CD4-positive, alpha-beta memory T cell (primary cell): ENCODE data around the gene NR2F2. TPM values are rescaled to one million over a fixed set of nuclear protein-coding genes. Genes with fewer than 3 reads are reported as not detected.

Experiments
- CTCF ChIA-PET: fragments of 350-600 bp; sonication (Branson Sonifier 250); formaldehyde crosslinking; loops from one replicate; lab custom pipeline; 2021; ENCODE audit warnings: inconsistent platforms; ENCODE audit not compliant: partially characterized antibody; lab: Charles Lee
- POLR2A ChIA-PET: fragments of 350-600 bp; sonication (Branson Sonifier 250); formaldehyde crosslinking; loops from one replicate; lab custom pipeline; 2021; ENCODE audit not compliant: partially characterized antibody; lab: Charles Lee
- DNase-seq, 5 donors: peaks; one replicate each; pipeline versions ENCODE4 v3.0.0 to v3.0.0-alpha.2; 2020 to 2022; ENCODE audit warnings: mixed read lengths in 1 of 5
- H3K27ac ChIP-seq: one replicate; pipeline ENCODE4 v1.7.0; 2013; ENCODE audit warnings: low read depth, low read length
- H3K27me3 ChIP-seq: 2 replicates; pipeline ENCODE4 v1.7.0; 2013; ENCODE audit warnings: mild to moderate bottlenecking, low read length, moderate library complexity; ENCODE audit not compliant: insufficient read depth
- H3K36me3 ChIP-seq: 2 replicates; pipeline ENCODE4 v1.7.0; 2013; ENCODE audit warnings: mild to moderate bottlenecking, low read length, moderate library complexity; ENCODE audit not compliant: insufficient read depth
- H3K4me1 ChIP-seq: 2 replicates; pipeline ENCODE4 v1.7.0; 2013; ENCODE audit warnings: mild to moderate bottlenecking, low read length, moderate library complexity; ENCODE audit not compliant: insufficient read depth
- H3K4me3 ChIP-seq, 2 donors: one replicate each; pipeline ENCODE4 v1.7.0; 2013; ENCODE audit warnings: low read length in 2 of 2, mild to moderate bottlenecking in 1 of 2
- H3K9me3 ChIP-seq, 2 donors: one replicate each; pipeline ENCODE4 v1.7.0; 2013; ENCODE audit warnings: low read length in 2 of 2, control low read depth in 1 of 2; ENCODE audit not compliant: control insufficient read depth in 1 of 2
- H3K27ac Mint-ChIP-seq, 7 donors: one replicate each; pipeline ENCODE4 v1.8.0; 2020 to 2021; ENCODE audit warnings: mixed read lengths in 7 of 7, mild to moderate bottlenecking in 6 of 7, inconsistent platforms in 3 of 7, moderate library complexity in 3 of 7
- H3K27me3 Mint-ChIP-seq, 2 donors: one replicate each; pipeline ENCODE4 v1.8.0; 2020 to 2021; ENCODE audit warnings: mixed read lengths in 2 of 2
- H3K36me3 Mint-ChIP-seq, 2 donors: one replicate each; pipeline ENCODE4 v1.8.0; 2020 to 2021; ENCODE audit warnings: mixed read lengths in 2 of 2, inconsistent platforms in 1 of 2, mild to moderate bottlenecking in 1 of 2
- H3K4me1 Mint-ChIP-seq, 4 donors: one replicate each; pipeline ENCODE4 v1.8.0; 2020 to 2021; ENCODE audit warnings: mixed read lengths in 4 of 4, mild to moderate bottlenecking in 1 of 4
- H3K4me3 Mint-ChIP-seq, 8 donors: one replicate each; pipeline ENCODE4 v1.8.0; 2020 to 2021; ENCODE audit warnings: mixed read lengths in 8 of 8, mild to moderate bottlenecking in 7 of 8, moderate library complexity in 6 of 8, inconsistent platforms in 3 of 8
- H3K9me3 Mint-ChIP-seq, 8 donors: one replicate each; pipeline ENCODE4 v1.8.0; 2020 to 2021; ENCODE audit warnings: mixed read lengths in 8 of 8, mild to moderate bottlenecking in 5 of 8, inconsistent platforms in 3 of 8, moderate library complexity in 1 of 8
- intact Hi-C: fragments of 100-400 bp; cut with micrococcal nuclease; formaldehyde crosslinking; loops from one replicate; pipeline ENCODE4 v1.15.1; 2023
- polyA plus RNA-seq, 2 donors: library from polyadenylated mRNA; unstranded; fragments of 300-500 nt; fragmentation: Illumina TruSeq; gene quantifications; one replicate each; pipeline ENCODE4 v1.2.3, GENCODE V29; 2021
- total RNA-seq, 2 experiments: library from RNA; stranded (reverse); gene quantifications; one replicate each; pipeline ENCODE4 v1.2.3, GENCODE V29; 2021

NR2F2 gene
- total and polyA plus RNA-seq, 4 experiments from 2014 or later: not detected

DNA sequence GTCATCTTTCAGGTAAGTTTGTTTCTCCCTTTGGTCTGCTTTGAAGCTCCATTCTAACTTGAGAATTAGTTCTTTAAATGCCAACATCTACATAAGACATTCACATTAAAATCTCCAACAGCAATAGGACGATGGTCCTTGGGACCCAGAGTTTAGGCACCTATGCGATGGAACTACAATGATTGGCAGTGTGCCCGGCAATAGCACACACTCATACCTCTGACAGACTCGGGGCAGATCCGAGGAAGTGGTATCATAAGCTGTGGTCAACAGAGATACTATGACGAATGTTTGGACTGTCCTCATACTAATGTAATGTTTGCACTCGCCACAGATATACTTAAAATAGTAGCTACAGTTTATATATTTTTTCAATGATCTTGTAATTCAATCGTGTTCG lies 34.2 kb upstream of the NR2F2 start:
- ChIA-PET POLR2A (no interaction called here), CTCF (interaction anchor here (0.7 kb wide), 1 partner anchor 51 kb away, joined by 4 read pairs; no protein-coding TSS in a partner anchor)
- H3K27ac Mint-ChIP-seq: no peak overlapping the region
- Histone ChIP-seq H3K9me3 (no peaks in the 10 kb centered on the region), H3K36me3 (no peaks in the 10 kb centered on the region), H3K27ac (no peak overlapping the region), H3K27me3 (no peaks in the 10 kb centered on the region), H3K4me3 (no peak overlapping the region), H3K4me1 (no peaks in the 10 kb centered on the region)
- DNase-seq: no peak
- H3K27me3 Mint-ChIP-seq: peaks cover 0 to 2% of the 10 kb centered on the region in 2 donors
- no peaks in the 10 kb centered on the region for H3K4me1 Mint-ChIP-seq
- intact Hi-C loops: no loop called here
- no peaks in the 10 kb centered on the region for H3K36me3 Mint-ChIP-seq
- peaks cover 3 to 15% (median 12%) of the 10 kb centered on the region in 8 donors for H3K9me3 Mint-ChIP-seq
- no peak overlapping the region for H3K4me3 Mint-ChIP-seq

DNA sequence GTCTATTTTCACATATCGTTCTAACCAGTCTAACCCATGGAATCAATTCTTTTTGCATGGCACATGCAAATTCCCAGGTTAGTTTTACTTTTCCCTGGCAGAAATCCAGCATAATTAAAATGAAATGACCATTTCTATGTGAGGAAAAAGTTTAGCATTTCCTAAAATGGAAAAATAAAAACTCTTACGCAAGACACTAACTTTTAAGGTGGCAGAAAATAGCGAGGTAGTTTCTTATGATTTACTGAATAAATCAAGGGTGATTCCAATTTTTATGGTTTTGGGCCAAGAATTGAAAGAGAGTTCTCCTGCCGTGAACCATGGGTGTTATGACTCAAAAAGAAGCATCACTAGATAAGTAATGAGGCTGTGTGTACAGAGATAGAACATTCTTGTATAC lies 32.7 kb upstream of the NR2F2 start:
- Histone ChIP-seq H3K4me3 (no peak overlapping the region), H3K4me1 (no peaks in the 10 kb centered on the region), H3K27ac (no peak overlapping the region), H3K27me3 (no peaks in the 10 kb centered on the region), H3K36me3 (no peaks in the 10 kb centered on the region), H3K9me3 (no peaks in the 10 kb centered on the region)
- H3K4me1 Mint-ChIP-seq: no peaks in the 10 kb centered on the region
- H3K27me3 Mint-ChIP-seq: no peaks in the 10 kb centered on the region
- intact Hi-C loops: no loop called here
- H3K4me3 Mint-ChIP-seq: no peak overlapping the region
- H3K36me3 Mint-ChIP-seq: no peaks in the 10 kb centered on the region
- H3K27ac Mint-ChIP-seq: no peak overlapping the region
- peaks cover 6 to 16% (median 11%) of the 10 kb centered on the region in 8 donors for H3K9me3 Mint-ChIP-seq
- POLR2A ChIA-PET: no interaction called here
- CTCF ChIA-PET: no interaction called here
- no peak for DNase-seq

DNA sequence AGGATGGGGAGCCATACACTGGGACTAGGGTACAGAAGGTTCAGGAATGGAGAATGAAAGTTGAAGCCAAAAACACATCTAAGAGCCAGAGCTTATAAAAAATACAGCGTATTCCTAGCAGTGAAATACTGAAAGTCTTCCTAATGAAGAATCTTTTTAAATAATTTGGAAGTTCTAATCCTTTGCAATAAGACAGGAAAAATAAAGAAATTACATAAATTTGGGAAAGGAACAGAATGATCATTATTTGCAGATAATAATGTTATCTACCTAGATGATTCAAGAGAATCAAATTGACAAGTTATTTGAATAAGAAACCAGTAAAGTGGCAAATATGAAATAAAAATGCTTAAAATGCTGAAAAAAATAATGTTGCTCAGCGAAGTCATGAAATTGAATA lies 32.3 kb upstream of the NR2F2 start:
- Histone ChIP-seq H3K4me1 (no peaks in the 10 kb centered on the region), H3K27ac (no peak overlapping the region), H3K36me3 (no peaks in the 10 kb centered on the region), H3K4me3 (no peak overlapping the region), H3K9me3 (no peaks in the 10 kb centered on the region), H3K27me3 (no peaks in the 10 kb centered on the region)
- H3K4me3 Mint-ChIP-seq: no peak overlapping the region
- POLR2A ChIA-PET: no interaction called here
- no peaks in the 10 kb centered on the region for H3K4me1 Mint-ChIP-seq
- intact Hi-C loops: no loop called here
- H3K27ac Mint-ChIP-seq: no peak overlapping the region
- DNase-seq: no peak
- H3K27me3 Mint-ChIP-seq: no peaks in the 10 kb centered on the region
- H3K36me3 Mint-ChIP-seq: no peaks in the 10 kb centered on the region
- CTCF ChIA-PET: no interaction called here
- peaks cover 6 to 16% (median 10%) of the 10 kb centered on the region in 8 donors for H3K9me3 Mint-ChIP-seq

DNA sequence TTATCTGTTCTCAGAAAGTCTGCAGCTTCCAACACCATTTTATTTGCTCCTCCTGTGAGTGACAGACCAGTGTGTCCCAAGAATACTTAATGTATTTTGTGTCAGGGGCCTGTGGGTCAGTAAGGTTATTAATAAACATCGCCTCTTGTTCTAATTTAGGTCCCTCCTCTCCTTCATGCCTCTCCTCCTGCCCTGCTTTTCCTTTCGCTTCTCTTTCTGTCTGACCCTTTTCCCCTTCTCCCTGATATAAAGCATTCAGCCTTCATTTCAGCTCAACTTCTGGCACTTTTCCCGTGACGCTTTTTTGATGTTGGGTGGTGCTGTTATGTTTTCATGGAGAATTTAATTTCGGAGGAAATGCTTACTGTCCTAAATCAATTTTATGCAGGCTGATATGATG lies 29.7 kb upstream of the NR2F2 start:
- H3K4me3 ChIP-seq: no peak overlapping the region
- no peak overlapping the region for H3K4me3 Mint-ChIP-seq
- no peak overlapping the region for H3K27ac Mint-ChIP-seq
- ChIA-PET POLR2A (no interaction called here), CTCF (no interaction called here)
- H3K27me3 Mint-ChIP-seq: no peaks in the 10 kb centered on the region
- no peaks in the 10 kb centered on the region for H3K36me3 Mint-ChIP-seq
- no peak for DNase-seq
- no peaks in the 10 kb centered on the region for H3K36me3 ChIP-seq
- H3K4me1 ChIP-seq: no peaks in the 10 kb centered on the region
- H3K9me3 Mint-ChIP-seq: peaks cover 4 to 14% (median 11%) of the 10 kb centered on the region in 8 donors
- no peaks in the 10 kb centered on the region for H3K4me1 Mint-ChIP-seq
- H3K9me3 ChIP-seq: no peaks in the 10 kb centered on the region
- H3K27me3 ChIP-seq: no peaks in the 10 kb centered on the region
- no peak overlapping the region for H3K27ac ChIP-seq
- intact Hi-C loops: no loop called here

DNA sequence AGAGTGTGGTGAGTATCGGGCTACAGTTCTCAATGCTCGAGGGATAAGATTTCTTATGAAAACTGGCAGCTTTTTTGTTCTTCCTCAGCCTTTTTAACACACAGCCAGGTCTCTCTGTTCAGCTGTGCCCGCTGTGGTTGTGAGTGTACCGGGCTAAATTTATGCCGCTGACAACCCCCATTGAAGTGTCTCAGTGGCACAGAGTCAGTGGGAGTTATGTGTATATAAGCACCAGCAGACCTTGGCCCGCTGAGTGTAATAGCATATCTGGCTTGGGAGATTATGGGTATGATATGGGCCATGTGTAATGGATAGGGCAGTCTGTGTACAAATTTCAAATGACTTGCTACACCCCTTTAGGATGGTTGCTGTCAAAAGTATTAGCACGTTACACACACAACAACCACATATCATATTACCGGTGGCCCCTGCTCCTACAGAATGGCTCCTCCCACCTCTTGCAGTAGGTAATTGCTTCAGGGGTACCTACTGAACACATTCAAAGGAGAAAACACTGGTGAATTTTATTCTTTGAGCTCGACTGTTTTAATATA lies 26.9 kb upstream of the NR2F2 start:
- Histone ChIP-seq H3K4me3 (no peak overlapping the region), H3K27ac (no peak overlapping the region), H3K4me1 (no peaks in the 10 kb centered on the region), H3K27me3 (no peaks in the 10 kb centered on the region), H3K9me3 (no peaks in the 10 kb centered on the region), H3K36me3 (no peaks in the 10 kb centered on the region)
- no peaks in the 10 kb centered on the region for H3K4me1 Mint-ChIP-seq
- no peaks in the 10 kb centered on the region for H3K36me3 Mint-ChIP-seq
- H3K27me3 Mint-ChIP-seq: no peaks in the 10 kb centered on the region
- no peak overlapping the region for H3K4me3 Mint-ChIP-seq
- CTCF ChIA-PET: no interaction called here
- intact Hi-C loops: no loop called here
- peaks cover 0 to 8% (median 5%) of the 10 kb centered on the region in 8 donors for H3K9me3 Mint-ChIP-seq
- no peak for DNase-seq
- POLR2A ChIA-PET: no interaction called here
- H3K27ac Mint-ChIP-seq: no peak overlapping the region

DNA sequence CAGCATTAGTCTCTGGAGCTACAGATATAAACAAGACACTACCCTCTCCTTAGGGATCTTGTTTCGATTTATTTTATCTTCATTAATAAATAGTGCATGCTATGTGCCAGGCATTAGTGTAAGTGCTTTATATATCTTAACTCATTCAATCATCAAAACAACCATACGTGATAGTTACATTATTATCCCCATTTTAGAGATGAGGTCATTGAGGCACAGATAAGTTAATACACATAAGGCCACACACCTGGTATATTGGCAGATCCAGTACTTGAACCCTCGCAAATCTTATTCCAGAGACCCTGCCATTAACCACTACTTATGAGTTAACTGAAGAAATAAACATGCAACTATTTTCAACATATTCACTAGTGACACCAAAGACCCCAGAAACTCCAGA lies 25.7 kb upstream of the NR2F2 start:
- H3K27me3 Mint-ChIP-seq: peaks cover 0 to 1% of the 10 kb centered on the region in 2 donors
- ChIA-PET POLR2A (no interaction called here), CTCF (no interaction called here)
- DNase-seq: no peak
- H3K27ac Mint-ChIP-seq: no peak overlapping the region
- no peak overlapping the region for H3K4me3 Mint-ChIP-seq
- no peaks in the 10 kb centered on the region for H3K4me1 ChIP-seq
- H3K4me1 Mint-ChIP-seq: no peaks in the 10 kb centered on the region
- H3K27ac ChIP-seq: no peak overlapping the region
- no peaks in the 10 kb centered on the region for H3K27me3 ChIP-seq
- no peak overlapping the region for H3K4me3 ChIP-seq
- peaks cover 0 to 11% (median 3%) of the 10 kb centered on the region in 8 donors for H3K9me3 Mint-ChIP-seq
- no peaks in the 10 kb centered on the region for H3K36me3 Mint-ChIP-seq
- H3K9me3 ChIP-seq: no peaks in the 10 kb centered on the region
- H3K36me3 ChIP-seq: no peaks in the 10 kb centered on the region
- intact Hi-C loops: no loop called here

DNA sequence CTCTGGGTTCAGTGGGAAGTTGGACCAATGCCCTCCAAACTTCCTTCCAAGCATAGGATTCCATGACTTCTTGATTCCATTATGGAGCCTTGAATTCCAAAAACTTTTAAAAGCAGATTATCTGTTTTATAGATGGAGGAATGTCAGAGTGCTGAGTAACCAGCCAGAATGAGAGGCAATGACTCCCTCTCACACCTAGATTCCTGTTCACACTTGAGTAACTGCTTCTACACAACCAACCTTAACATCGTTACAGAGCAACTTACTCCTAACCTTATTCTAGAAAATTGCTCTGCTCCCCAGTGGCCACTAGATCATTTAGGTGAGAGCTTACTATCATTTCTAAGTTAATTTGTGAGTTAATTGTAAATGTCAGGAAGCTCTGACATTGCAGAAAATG lies 24.2 kb upstream of the NR2F2 start:
- no peak for DNase-seq
- Histone ChIP-seq H3K4me1 (no peaks in the 10 kb centered on the region), H3K36me3 (no peaks in the 10 kb centered on the region), H3K4me3 (no peak overlapping the region), H3K27me3 (no peaks in the 10 kb centered on the region), H3K9me3 (no peaks in the 10 kb centered on the region), H3K27ac (no peak overlapping the region)
- H3K27me3 Mint-ChIP-seq: peaks cover 0 to 1% of the 10 kb centered on the region in 2 donors
- H3K4me1 Mint-ChIP-seq: no peaks in the 10 kb centered on the region
- peaks cover 0 to 12% (median 3%) of the 10 kb centered on the region in 8 donors for H3K9me3 Mint-ChIP-seq
- no peaks in the 10 kb centered on the region for H3K36me3 Mint-ChIP-seq
- no peak overlapping the region for H3K27ac Mint-ChIP-seq
- POLR2A ChIA-PET: no interaction called here
- no peak overlapping the region for H3K4me3 Mint-ChIP-seq
- intact Hi-C loops: no loop called here
- CTCF ChIA-PET: no interaction called here
